Measurements from ENCODE around the gene RIN3. TPM values are rescaled to one million over a fixed set of nuclear protein-coding genes. Genes with fewer than 3 reads are reported as not detected.

Gene RIN3
- total RNA-seq, 1 donor from 2014 or later, result 6.9 TPM

GRCh38 chr14:92692822-92693226 lies 179.2 kb downstream of the RIN3 start:
- TF ChIP-seq CTCF (IDR thresholded peaks at IDR 0.05; ENCODE audit: unreplicated experiment), result no peak
- Mint-ChIP-seq H3K27ac (no peak overlapping the region), H3K4me3 (ENCODE audit: low read depth) (no peak overlapping the region), H3K9me3 (ENCODE audit: low read depth) (no peaks in the 10 kb centered on the region), H3K36me3 (ENCODE audit: insufficient read depth) (no peaks in the 10 kb centered on the region), H3K4me1 (ENCODE audit: low read depth) (no peaks in the 10 kb centered on the region), H3K27me3 (peaks cover 36% of the 10 kb centered on the region)
- DNase-seq (ENCODE audit: low spot score, unreplicated experiment), result no peak

- Mint-ChIP-seq H3K4me3 (ENCODE audit: low read depth) (no peak overlapping the region), H3K4me1 (ENCODE audit: low read depth) (no peaks in the 10 kb centered on the region), H3K9me3 (ENCODE audit: low read depth) (no peaks in the 10 kb centered on the region), H3K36me3 (ENCODE audit: insufficient read depth) (no peaks in the 10 kb centered on the region), H3K27ac (no peak overlapping the region), H3K27me3 (peaks cover 40% of the 10 kb centered on the region)
- TF ChIP-seq CTCF (IDR thresholded peaks at IDR 0.05; ENCODE audit: unreplicated experiment), result no peak
- no peak for DNase-seq (ENCODE audit: low spot score, unreplicated experiment)
Measured at GRCh38 chr14:92693998-92694795, 180.6 kb downstream of the RIN3 start.

- no peak for DNase-seq (ENCODE audit: low spot score, unreplicated experiment)
- no peaks in the 10 kb centered on the region for H3K9me3 Mint-ChIP-seq (ENCODE audit: low read depth)
- H3K4me3 Mint-ChIP-seq (ENCODE audit: low read depth), result no peak overlapping the region
- no peak overlapping the region for H3K27ac Mint-ChIP-seq
- no peaks in the 10 kb centered on the region for H3K36me3 Mint-ChIP-seq (ENCODE audit: insufficient read depth)
- TF ChIP-seq CTCF (IDR thresholded peaks at IDR 0.05; ENCODE audit: unreplicated experiment), result no peak
- no peaks in the 10 kb centered on the region for H3K4me1 Mint-ChIP-seq (ENCODE audit: low read depth)
- H3K27me3 Mint-ChIP-seq, result peaks cover 40% of the 10 kb centered on the region
Measured at GRCh38 chr14:92694807-92695206, 181.2 kb downstream of the RIN3 start.

DNA sequence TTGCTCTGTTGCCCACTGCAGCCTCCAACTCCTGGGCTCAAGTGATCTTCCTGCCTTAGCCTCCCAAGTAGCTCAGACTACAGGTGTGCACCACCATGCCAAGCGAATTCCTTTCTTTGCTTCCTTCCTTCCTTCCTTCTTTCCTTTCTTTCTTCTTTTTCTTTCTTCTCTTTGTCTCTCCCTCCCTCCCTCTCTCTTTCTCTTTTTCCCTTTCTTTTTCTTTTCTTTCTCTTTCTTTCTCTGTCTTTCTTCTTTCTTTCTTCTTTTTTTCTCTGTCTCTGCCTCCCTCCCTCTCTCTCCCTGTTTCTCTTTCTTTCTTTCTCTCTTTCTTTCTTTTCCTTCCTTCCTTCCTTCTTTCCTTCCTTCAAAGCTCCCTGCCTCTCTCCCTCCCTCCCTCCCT lies 182.0 kb downstream of the RIN3 start:
- no peaks in the 10 kb centered on the region for H3K9me3 Mint-ChIP-seq (ENCODE audit: low read depth)
- H3K36me3 Mint-ChIP-seq (ENCODE audit: insufficient read depth), result no peaks in the 10 kb centered on the region
- TF ChIP-seq CTCF (IDR thresholded peaks at IDR 0.05; ENCODE audit: unreplicated experiment), result no peak
- H3K27ac Mint-ChIP-seq, result no peak overlapping the region
- no peaks in the 10 kb centered on the region for H3K4me1 Mint-ChIP-seq (ENCODE audit: low read depth)
- no peak for DNase-seq (ENCODE audit: low spot score, unreplicated experiment)
- H3K27me3 Mint-ChIP-seq, result peaks cover 36% of the 10 kb centered on the region
- no peak overlapping the region for H3K4me3 Mint-ChIP-seq (ENCODE audit: low read depth)

GRCh38 chr14:92696366-92696765 lies 182.8 kb downstream of the RIN3 start:
- no peaks in the 10 kb centered on the region for H3K4me1 Mint-ChIP-seq (ENCODE audit: low read depth)
- H3K36me3 Mint-ChIP-seq (ENCODE audit: insufficient read depth), result no peaks in the 10 kb centered on the region
- no peak for TF ChIP-seq CTCF (IDR thresholded peaks at IDR 0.05; ENCODE audit: unreplicated experiment)
- no peaks in the 10 kb centered on the region for H3K9me3 Mint-ChIP-seq (ENCODE audit: low read depth)
- DNase-seq (ENCODE audit: low spot score, unreplicated experiment), result no peak
- peaks cover 36% of the 10 kb centered on the region for H3K27me3 Mint-ChIP-seq
- no peak overlapping the region for H3K27ac Mint-ChIP-seq
- no peak overlapping the region for H3K4me3 Mint-ChIP-seq (ENCODE audit: low read depth)

All from progenitor cell of endocrine pancreas (in vitro differentiated cells).